HG02885 (cell line): ENCODE results near the gene DOCK11.
"Not testable (repeated sequence)": the region's sequence is repeated elsewhere in the genome, so short reads cannot be mapped to it uniquely, and the experiment has no call there.

Experiments
- ATAC-seq: cut with Tn5 transposase; IDR thresholded peaks from one replicate; pipeline ENCODE4 v1.9.1; 2021; ENCODE audit warnings: mild to moderate bottlenecking; ENCODE audit not compliant: unreplicated experiment, poor library complexity

The DOCK11 gene

DNA sequence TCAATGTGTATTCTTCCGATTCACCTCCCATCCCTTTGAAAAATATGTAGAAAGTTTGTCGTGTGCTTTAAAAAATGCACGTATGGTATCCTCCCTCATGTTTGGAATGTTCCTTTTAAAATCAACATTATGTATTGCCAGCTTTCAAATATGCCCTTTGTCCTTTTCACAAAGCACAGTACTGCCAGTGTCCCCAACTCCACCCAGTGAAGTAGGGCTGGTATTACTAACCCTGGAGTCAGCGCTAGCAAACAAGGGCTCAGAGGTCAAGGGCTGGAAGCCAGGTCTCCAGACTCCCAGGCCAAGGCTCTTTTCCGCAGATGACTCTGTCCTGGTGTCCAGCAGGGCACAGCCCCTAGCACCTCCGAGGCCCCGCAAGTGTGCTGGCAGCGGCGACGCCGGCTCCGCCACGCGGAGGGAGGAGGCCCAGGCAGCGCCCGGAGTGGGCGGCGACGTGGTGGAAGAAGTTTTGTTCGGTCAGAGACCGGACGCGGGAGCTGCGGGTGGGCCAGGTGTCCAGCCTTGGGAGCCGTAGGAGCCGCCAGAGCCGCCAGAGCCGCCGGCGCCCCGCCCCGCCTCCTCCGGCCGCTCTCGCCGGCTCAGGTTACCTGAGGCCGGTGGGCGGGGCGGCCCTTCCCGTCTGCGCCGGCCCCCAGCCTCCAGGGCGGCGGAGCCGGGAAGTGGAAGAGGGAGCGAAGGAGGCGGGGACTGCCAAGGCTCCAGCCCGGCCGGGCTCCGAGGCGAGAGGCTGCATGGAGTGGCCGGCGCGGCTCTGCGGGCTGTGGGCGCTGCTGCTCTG, 231.5 kb downstream of the DOCK11 start, which contains the start of gene IL13RA1:
Gene IL13RA1 (plus strand): TSS at position 720 of the 799 bp plus-strand sequence. CDS start 33 bp downstream, at position 753.
- peak; percentile 68 for ATAC-seq

- ATAC-seq, result peak; percentile 13
Measured at GRCh38 chrX:118727686-118728339, 232.2 kb downstream of the DOCK11 start.

GRCh38 chrX:118729042-118729652, 233.5 kb downstream of the DOCK11 start:
- ATAC-seq, result no peak

- ATAC-seq, result no peak
Measured at GRCh38 chrX:118730500-118731247, 235.1 kb downstream of the DOCK11 start.

GRCh38 chrX:118732551-118732950, 236.9 kb downstream of the DOCK11 start:
- not testable (repeated sequence) for ATAC-seq

GRCh38 chrX:118734909-118735308, 239.3 kb downstream of the DOCK11 start:
- peak; percentile 58 for ATAC-seq
